GM11168 (cell line): Measurements from ENCODE around the gene STAB2.

Source experiments
- in situ Hi-C: fragments of 300-500 bp; cut with MboI; formaldehyde crosslinking; loops from one replicate; pipeline ENCODE4 v1.12.0; 2022; ENCODE audit warnings: low sequenced_read_pairs; ENCODE audit not compliant: unreplicated experiment

The STAB2 gene

GRCh38 chr12:103769240-103769945 lies 182.3 kb downstream of the STAB2 start:
- in situ Hi-C loops = no loop called here

- in situ Hi-C loops = no loop called here
Measured at GRCh38 chr12:103771466-103771865, 184.4 kb downstream of the STAB2 start.

GRCh38 chr12:103772367-103773108 lies 185.5 kb downstream of the STAB2 start:
- in situ Hi-C loops = no loop called here

- in situ Hi-C loops = no loop called here
Measured at GRCh38 chr12:103773109-103773910, 186.2 kb downstream of the STAB2 start.

GRCh38 chr12:103774977-103775560 lies 188.0 kb downstream of the STAB2 start:
- in situ Hi-C loops = no loop called here

GRCh38 chr12:103778781-103779180 lies 191.7 kb downstream of the STAB2 start:
- in situ Hi-C loops = no loop called here

GRCh38 chr12:103779410-103780092 lies 192.5 kb downstream of the STAB2 start:
- in situ Hi-C loops = no loop called here

- in situ Hi-C loops = no loop called here
Measured at GRCh38 chr12:103780093-103780440, 193.0 kb downstream of the STAB2 start.

- in situ Hi-C loops = no loop called here
Measured at GRCh38 chr12:103780992-103781391, 193.9 kb downstream of the STAB2 start.

- in situ Hi-C loops = no loop called here
Measured at GRCh38 chr12:103782399-103782798, 195.3 kb downstream of the STAB2 start.

GRCh38 chr12:103783744-103784664 lies 196.9 kb downstream of the STAB2 start:
- in situ Hi-C loops = no loop called here

GRCh38 chr12:103785243-103786031 lies 198.4 kb downstream of the STAB2 start:
- in situ Hi-C loops = no loop called here

GRCh38 chr12:103786201-103786600 lies 199.1 kb downstream of the STAB2 start:
- in situ Hi-C loops = no loop called here

- in situ Hi-C loops = no loop called here
Measured at GRCh38 chr12:103791350-103791920, 204.4 kb downstream of the STAB2 start.

- in situ Hi-C loops = no loop called here
Measured at GRCh38 chr12:103793046-103793445, 206.0 kb downstream of the STAB2 start.

GRCh38 chr12:103793512-103794045 lies 206.5 kb downstream of the STAB2 start:
- in situ Hi-C loops = no loop called here

GRCh38 chr12:103794309-103795213 lies 207.5 kb downstream of the STAB2 start:
- in situ Hi-C loops = no loop called here
